Measurements from ENCODE around the gene TRIM67.

The TRIM67 gene

GRCh38 chr1:231236938-231237337 lies 75.1 kb downstream of the TRIM67 start:
- no peak for DNase-seq

- DNase-seq: no peak
Observed at GRCh38 chr1:231238298-231238697, 76.4 kb downstream of the TRIM67 start.

- DNase-seq: no peak
Observed at GRCh38 chr1:231240531-231240882, 78.6 kb downstream of the TRIM67 start.

GRCh38 chr1:231240883-231241735 lies 79.3 kb downstream of the TRIM67 start, which contains the start of gene GNPAT:
TSS of gene GNPAT (plus strand) at chr1:231241212. CDS start at chr1:231241379, 167 bp downstream.
- DNase-seq: peak; percentile 62

- DNase-seq: peak; percentile 31
Observed at GRCh38 chr1:231241750-231242149, 79.9 kb downstream of the TRIM67 start.

- no peak for DNase-seq
Observed at GRCh38 chr1:231242516-231243198, 80.8 kb downstream of the TRIM67 start.

- no peak for DNase-seq
Observed at GRCh38 chr1:231248778-231249177, 86.9 kb downstream of the TRIM67 start.

- no peak for DNase-seq
Observed at GRCh38 chr1:231252336-231252735, 90.5 kb downstream of the TRIM67 start.

GRCh38 chr1:231260351-231260750 lies 98.5 kb downstream of the TRIM67 start:
- DNase-seq: no peak

- DNase-seq: no peak
Observed at GRCh38 chr1:231264642-231265041, 102.8 kb downstream of the TRIM67 start.

- no peak for DNase-seq
Observed at GRCh38 chr1:231265379-231265778, 103.5 kb downstream of the TRIM67 start.

GRCh38 chr1:231266811-231267322 lies 105.0 kb downstream of the TRIM67 start:
- no peak for DNase-seq

Measured in NCI-H2227 treated with DMSO at 0.1 percent for 48 hours (cell line).